ENCODE data around the gene NRSN2. TPM values are rescaled to one million over a fixed set of nuclear protein-coding genes. Genes with fewer than 3 reads are reported as not detected.

NRSN2 gene
- total and polyA plus RNA-seq, 2 donors (not counting 1 experiment from before 2014, with no cell fraction given) = 5.0 to 8.6 TPM

DNA sequence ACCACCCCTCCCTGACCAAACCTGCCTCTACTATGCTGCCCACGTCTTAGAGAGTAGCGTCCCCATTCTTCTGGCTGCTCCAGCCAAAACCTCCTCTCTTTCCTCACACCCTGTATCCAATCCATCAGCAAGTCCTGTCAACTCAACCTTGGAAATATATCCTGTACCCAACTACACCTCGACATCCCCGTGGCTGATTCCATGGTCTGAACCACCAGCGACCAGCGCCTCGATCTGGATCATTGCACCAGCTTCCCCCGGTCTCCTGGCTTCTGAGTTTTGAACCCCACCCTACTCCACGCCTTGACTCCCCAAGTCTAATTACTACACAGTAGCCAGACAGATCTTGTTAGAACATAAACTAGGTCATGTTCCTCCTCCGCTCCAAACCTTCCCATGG lies 9.8 kb downstream of the NRSN2 start:
- Histone ChIP-seq H3K27ac (ENCODE audit: low read length in 2 of 2) (no peak overlapping the region), H3K9me3 (ENCODE audit: control extremely low read depth in 1 of 3, control insufficient read depth in 2 of 3, insufficient read depth in 1 of 3, low read length in 2 of 3) (no peaks in the 10 kb centered on the region), H3K79me2 (ENCODE audit: control insufficient read depth, insufficient read depth, low read length) (no peaks in the 10 kb centered on the region), H3K27me3 (replicated peaks in 1 of 4; ENCODE audit: control extremely low read depth in 1 of 4, control insufficient read depth in 3 of 4, insufficient read depth in 4 of 4, low read length in 3 of 4) (no peaks in the 10 kb centered on the region), H3K36me3 (replicated peaks in 1 of 2; ENCODE audit: control extremely low read depth in 1 of 2, control insufficient read depth in 1 of 2, extremely low read depth in 1 of 2, insufficient read depth in 2 of 2, low read length in 1 of 2) (no peaks in the 10 kb centered on the region), H3K4me1 (ENCODE audit: control insufficient read depth in 2 of 2, insufficient read depth in 2 of 2, low read length in 2 of 2) (peaks cover 13 to 23% of the 10 kb centered on the region in 2 donors), H2AFZ (ENCODE audit: insufficient read depth, low read depth, low read length, poor library complexity, severe bottlenecking) (no peak overlapping the region), H3K4me3 (ENCODE audit: control extremely low read depth in 1 of 5, extremely low read depth in 1 of 5, insufficient read depth in 1 of 5, low read depth in 2 of 5, low read length in 4 of 5) (no peak overlapping the region), H4K20me1 (ENCODE audit: control insufficient read depth, insufficient read depth, low read length, poor library complexity, severe bottlenecking) (no peaks in the 10 kb centered on the region), H3K4me2 (replicated peaks; ENCODE audit: low read depth, low read length, poor library complexity, severe bottlenecking) (no peak overlapping the region), H3K9ac (ENCODE audit: low read length) (no peak overlapping the region)
- 97% methylated on average over 10 of the region's 10 CpGs for WGBS (ENCODE audit: insufficient coverage)
- DNase-seq (no peak), ATAC-seq (ENCODE audit: low read depth) (no peak)
- ChIA-PET POLR2A (no interaction called here), CTCF (interaction anchor here (0.6 to 6.6 kb wide), 3 partner anchors 10 to 289 kb away, joined by 3 to 169 read pairs (median 4); no protein-coding TSS in a partner anchor)
- Mint-ChIP-seq H3K27me3 (no peaks in the 10 kb centered on the region), H3K9me3 (ENCODE audit: insufficient read depth) (no peaks in the 10 kb centered on the region), H3K4me3 (no peak overlapping the region), H3K27ac (no peak overlapping the region), H3K4me1 (peaks cover 24% of the 10 kb centered on the region)
- intact Hi-C loops (cut with micrococcal nuclease) = loop anchor here (10.0 kb wide), 1 partner anchor 378 kb away; no protein-coding TSS in a partner anchor
- TF ChIP-seq CTCF (IDR thresholded peaks at IDR 0.05) (no peak), EZH2 (IDR thresholded peaks at IDR 0.05; ENCODE audit: borderline replicate concordance, insufficient read depth, low read depth, low read length, poor library complexity, severe bottlenecking) (no peak)

DNA sequence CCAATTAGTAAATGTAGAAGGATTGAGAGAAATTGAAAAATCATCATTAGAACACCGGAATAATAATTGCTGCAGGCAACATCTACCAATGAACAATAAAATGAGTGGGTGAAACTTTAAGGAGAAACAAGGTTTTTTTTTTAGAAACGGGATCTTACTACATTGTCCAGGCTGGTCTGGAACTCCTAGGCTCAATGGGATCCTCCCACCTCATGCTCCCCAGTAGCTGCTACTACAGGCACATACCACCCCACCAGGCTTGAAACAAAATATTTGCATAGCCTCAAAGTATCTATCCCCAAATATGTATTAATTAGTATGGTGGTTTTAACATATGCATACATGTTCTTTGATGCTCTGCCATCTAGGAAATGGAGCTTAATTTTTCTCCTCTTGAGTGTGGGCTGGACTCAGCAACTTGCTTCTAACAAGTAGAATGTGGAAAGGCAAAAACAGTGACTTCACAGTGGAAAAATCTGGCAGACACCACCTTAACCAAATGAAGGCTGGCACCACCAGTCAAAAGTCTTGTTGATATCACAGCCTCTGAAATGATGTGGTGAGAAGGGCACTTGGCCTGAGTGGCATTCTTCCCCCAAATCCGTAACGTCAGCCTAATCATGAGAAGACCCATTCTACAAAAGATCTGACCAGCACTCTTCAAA lies 12.1 kb downstream of the NRSN2 start:
- peaks cover 33% of the 10 kb centered on the region for H3K4me1 Mint-ChIP-seq
- TF ChIP-seq EZH2 (IDR thresholded peaks at IDR 0.05; ENCODE audit: borderline replicate concordance, insufficient read depth, low read depth, low read length, poor library complexity, severe bottlenecking) = no peak
- no peak for TF ChIP-seq CTCF (IDR thresholded peaks at IDR 0.05)
- no peaks in the 10 kb centered on the region for H3K27me3 Mint-ChIP-seq
- H4K20me1 ChIP-seq (ENCODE audit: control insufficient read depth, insufficient read depth, low read length, poor library complexity, severe bottlenecking) = no peaks in the 10 kb centered on the region
- H3K4me1 ChIP-seq (ENCODE audit: control insufficient read depth in 2 of 2, insufficient read depth in 2 of 2, low read length in 2 of 2) = peaks cover 20 to 33% of the 10 kb centered on the region in 2 donors
- no peak overlapping the region for H3K9ac ChIP-seq (ENCODE audit: low read length)
- H2AFZ ChIP-seq (ENCODE audit: insufficient read depth, low read depth, low read length, poor library complexity, severe bottlenecking) = no peak overlapping the region
- no peaks in the 10 kb centered on the region for H3K79me2 ChIP-seq (ENCODE audit: control insufficient read depth, insufficient read depth, low read length)
- H3K4me2 ChIP-seq (replicated peaks; ENCODE audit: low read depth, low read length, poor library complexity, severe bottlenecking) = no peak overlapping the region
- no peaks in the 10 kb centered on the region for H3K9me3 Mint-ChIP-seq (ENCODE audit: insufficient read depth)
- POLR2A ChIA-PET = no interaction called here
- no peaks in the 10 kb centered on the region for H3K27me3 ChIP-seq (replicated peaks in 1 of 4; ENCODE audit: control extremely low read depth in 1 of 4, control insufficient read depth in 3 of 4, insufficient read depth in 4 of 4, low read length in 3 of 4)
- CTCF ChIA-PET = interaction anchor here (2.3 kb wide), 1 partner anchor 120 kb away, joined by 5 read pairs; no protein-coding TSS in a partner anchor
- 92% methylated on average over 2 of the region's 4 CpGs for WGBS (ENCODE audit: insufficient coverage)
- H3K4me3 Mint-ChIP-seq = no peak overlapping the region
- no peak for DNase-seq
- no peak overlapping the region for H3K27ac Mint-ChIP-seq
- no peak overlapping the region for H3K4me3 ChIP-seq (ENCODE audit: control extremely low read depth in 1 of 5, extremely low read depth in 1 of 5, insufficient read depth in 1 of 5, low read depth in 2 of 5, low read length in 4 of 5)
- intact Hi-C loops (cut with micrococcal nuclease) = loop anchor here (10.0 kb wide), 1 partner anchor 376 kb away; no protein-coding TSS in a partner anchor
- H3K36me3 ChIP-seq (replicated peaks in 1 of 2; ENCODE audit: control extremely low read depth in 1 of 2, control insufficient read depth in 1 of 2, extremely low read depth in 1 of 2, insufficient read depth in 2 of 2, low read length in 1 of 2) = no peaks in the 10 kb centered on the region
- no peak for ATAC-seq (ENCODE audit: low read depth)
- H3K27ac ChIP-seq (ENCODE audit: low read length in 2 of 2) = no peak overlapping the region
- H3K9me3 ChIP-seq (ENCODE audit: control extremely low read depth in 1 of 3, control insufficient read depth in 2 of 3, insufficient read depth in 1 of 3, low read length in 2 of 3) = no peaks in the 10 kb centered on the region
